ENCODE measurements around the gene ANO5. TPM values are rescaled to one million over a fixed set of nuclear protein-coding genes. Genes with fewer than 3 reads are reported as not detected.

Gene ANO5
- total RNA-seq, 3 donors from 2014 or later (not counting 1 experiment from before 2014, with no cell fraction given), result 0.05 to 0.08 (median 0.05) TPM

- H3K9me3 Mint-ChIP-seq, result no peaks in the 10 kb centered on the region
- no peak overlapping the region for H3K4me3 Mint-ChIP-seq
- H3K27ac Mint-ChIP-seq, result no peak overlapping the region
- intact Hi-C loops (cut with micrococcal nuclease), result no loop called here
- H3K27me3 ChIP-seq (ENCODE audit: control insufficient read depth, insufficient read depth, low read length), result no peaks in the 10 kb centered on the region
- WGBS (ENCODE audit: insufficient coverage), result 74% methylated on average over 3 of the region's 5 CpGs
- H3K36me3 ChIP-seq (ENCODE audit: control insufficient read depth, insufficient read depth, low read length), result no peaks in the 10 kb centered on the region
- no peak overlapping the region for H3K4me3 ChIP-seq (ENCODE audit: low read length)
- DNase-seq (peak in 1 of 2 donors; percentile 43), ATAC-seq (no peak)
- no peaks in the 10 kb centered on the region for H3K9me3 ChIP-seq (ENCODE audit: control insufficient read depth, insufficient read depth, low read length)
- no peak overlapping the region for H3K27ac ChIP-seq (ENCODE audit: low read length)
- H3K4me1 ChIP-seq (ENCODE audit: control insufficient read depth, insufficient read depth, low read length), result no peaks in the 10 kb centered on the region
- peaks cover 0 to 4% of the 10 kb centered on the region in 2 donors for H3K27me3 Mint-ChIP-seq (ENCODE audit: low read depth in 2 of 2)
- H3K36me3 Mint-ChIP-seq, result no peaks in the 10 kb centered on the region
- H3K4me1 Mint-ChIP-seq, result no peaks in the 10 kb centered on the region
- TF ChIP-seq CTCF (IDR thresholded peaks at IDR 0.05), result peak; percentile 80
These were observed 111.6 kb downstream of the ANO5 start for GRCh38 chr11:22304337-22304961.

GRCh38 chr11:22317656-22318055 lies 124.8 kb downstream of the ANO5 start:
- Mint-ChIP-seq H3K36me3 (no peaks in the 10 kb centered on the region), H3K4me3 (no peak overlapping the region), H3K27me3 (ENCODE audit: low read depth in 2 of 2) (peaks cover 5 to 6% of the 10 kb centered on the region in 2 donors), H3K4me1 (no peaks in the 10 kb centered on the region), H3K27ac (no peak overlapping the region), H3K9me3 (no peaks in the 10 kb centered on the region)
- ATAC-seq (no peak), DNase-seq (no peak)
- Histone ChIP-seq H3K4me3 (ENCODE audit: low read length) (no peak overlapping the region), H3K27ac (ENCODE audit: low read length) (no peak overlapping the region), H3K27me3 (ENCODE audit: control insufficient read depth, insufficient read depth, low read length) (no peaks in the 10 kb centered on the region), H3K9me3 (ENCODE audit: control insufficient read depth, insufficient read depth, low read length) (no peaks in the 10 kb centered on the region), H3K36me3 (ENCODE audit: control insufficient read depth, insufficient read depth, low read length) (no peaks in the 10 kb centered on the region), H3K4me1 (ENCODE audit: control insufficient read depth, insufficient read depth, low read length) (no peaks in the 10 kb centered on the region)
- TF ChIP-seq CTCF (IDR thresholded peaks at IDR 0.05), result no peak
- intact Hi-C loops (cut with micrococcal nuclease), result no loop called here
- WGBS (ENCODE audit: insufficient coverage), result 92% methylated on average over 15 of the region's 15 CpGs

GRCh38 chr11:22331771-22332170 lies 138.9 kb downstream of the ANO5 start:
- no peak overlapping the region for H3K27ac ChIP-seq (ENCODE audit: low read length)
- no peaks in the 10 kb centered on the region for H3K9me3 Mint-ChIP-seq
- intact Hi-C loops (cut with micrococcal nuclease), result no loop called here
- H3K4me1 ChIP-seq (ENCODE audit: control insufficient read depth, insufficient read depth, low read length), result no peaks in the 10 kb centered on the region
- H3K4me3 Mint-ChIP-seq, result no peak overlapping the region
- DNase-seq (no peak), ATAC-seq (no peak)
- no peaks in the 10 kb centered on the region for H3K36me3 Mint-ChIP-seq
- 75% methylated on average over 1 of the region's 4 CpGs for WGBS (ENCODE audit: insufficient coverage)
- no peaks in the 10 kb centered on the region for H3K4me1 Mint-ChIP-seq
- no peak overlapping the region for H3K27ac Mint-ChIP-seq
- peaks cover 7% of the 10 kb centered on the region in 2 donors for H3K27me3 Mint-ChIP-seq (ENCODE audit: low read depth in 2 of 2)
- no peak overlapping the region for H3K4me3 ChIP-seq (ENCODE audit: low read length)
- no peaks in the 10 kb centered on the region for H3K36me3 ChIP-seq (ENCODE audit: control insufficient read depth, insufficient read depth, low read length)
- no peaks in the 10 kb centered on the region for H3K9me3 ChIP-seq (ENCODE audit: control insufficient read depth, insufficient read depth, low read length)
- TF ChIP-seq CTCF (IDR thresholded peaks at IDR 0.05), result no peak
- H3K27me3 ChIP-seq (ENCODE audit: control insufficient read depth, insufficient read depth, low read length), result no peaks in the 10 kb centered on the region

Other genes starting within 250 kb of the ANO5 start
- not detected for gene SLC17A6, start 145.3 kb downstream of the ANO5 start, total RNA-seq

Data from natural killer cell (primary cell).